Measurements from ENCODE around the gene KIAA1755.

KIAA1755 gene

GRCh38 chr20:38239441-38239840 lies 21.1 kb downstream of the KIAA1755 start:
- Histone ChIP-seq H3K27ac (ENCODE audit: low read length) (no peak overlapping the region), H2AFZ (ENCODE audit: low read depth, low read length) (no peak overlapping the region), H3K79me2 (ENCODE audit: low read length) (no peaks in the 10 kb centered on the region), H3K9me3 (ENCODE audit: insufficient read depth, low read length) (peaks cover 33% of the 10 kb centered on the region), H4K20me1 (ENCODE audit: insufficient read depth, low read length) (no peaks in the 10 kb centered on the region), H3K9ac (ENCODE audit: low read length) (no peak overlapping the region), H3K4me1 (ENCODE audit: low read length) (no peaks in the 10 kb centered on the region), H3K4me3 (ENCODE audit: low read length) (no peak overlapping the region), H3K36me3 (replicated peaks; ENCODE audit: low read depth, low read length) (no peaks in the 10 kb centered on the region), H3K27me3 (ENCODE audit: low read depth, low read length) (peaks cover 61% of the 10 kb centered on the region), H3K4me2 (ENCODE audit: low read length) (no peak overlapping the region)
- no peak for TF ChIP-seq CTCF (IDR thresholded peaks at IDR 0.05; ENCODE audit: low read depth, low read length)
- TF ChIP-seq EZH2phosphoT487 (IDR thresholded peaks at IDR 0.05; ENCODE audit: low read depth), result no peak

GRCh38 chr20:38238829-38239228 lies 21.7 kb downstream of the KIAA1755 start:
- no peak for TF ChIP-seq CTCF (IDR thresholded peaks at IDR 0.05; ENCODE audit: low read depth, low read length)
- no peak for TF ChIP-seq EZH2phosphoT487 (IDR thresholded peaks at IDR 0.05; ENCODE audit: low read depth)
- H3K9ac ChIP-seq (ENCODE audit: low read length), result no peak overlapping the region
- no peaks in the 10 kb centered on the region for H4K20me1 ChIP-seq (ENCODE audit: insufficient read depth, low read length)
- H3K79me2 ChIP-seq (ENCODE audit: low read length), result no peaks in the 10 kb centered on the region
- no peak overlapping the region for H3K27ac ChIP-seq (ENCODE audit: low read length)
- H2AFZ ChIP-seq (ENCODE audit: low read depth, low read length), result no peak overlapping the region
- no peaks in the 10 kb centered on the region for H3K4me1 ChIP-seq (ENCODE audit: low read length)
- H3K36me3 ChIP-seq (replicated peaks; ENCODE audit: low read depth, low read length), result no peaks in the 10 kb centered on the region
- no peak overlapping the region for H3K4me2 ChIP-seq (ENCODE audit: low read length)
- H3K9me3 ChIP-seq (ENCODE audit: insufficient read depth, low read length), result peaks cover 29% of the 10 kb centered on the region
- peaks cover 65% of the 10 kb centered on the region for H3K27me3 ChIP-seq (ENCODE audit: low read depth, low read length)
- H3K4me3 ChIP-seq (ENCODE audit: low read length), result no peak overlapping the region

GRCh38 chr20:38237381-38237780 lies 23.2 kb downstream of the KIAA1755 start:
- Histone ChIP-seq H3K27ac (ENCODE audit: low read length) (no peak overlapping the region), H2AFZ (ENCODE audit: low read depth, low read length) (no peak overlapping the region), H3K4me1 (ENCODE audit: low read length) (no peaks in the 10 kb centered on the region), H3K27me3 (ENCODE audit: low read depth, low read length) (peaks cover 65% of the 10 kb centered on the region), H3K36me3 (replicated peaks; ENCODE audit: low read depth, low read length) (no peaks in the 10 kb centered on the region), H3K4me2 (ENCODE audit: low read length) (no peak overlapping the region), H3K9me3 (ENCODE audit: insufficient read depth, low read length) (peaks cover 14% of the 10 kb centered on the region), H3K79me2 (ENCODE audit: low read length) (no peaks in the 10 kb centered on the region), H3K4me3 (ENCODE audit: low read length) (no peak overlapping the region), H4K20me1 (ENCODE audit: insufficient read depth, low read length) (no peaks in the 10 kb centered on the region), H3K9ac (ENCODE audit: low read length) (no peak overlapping the region)
- TF ChIP-seq EZH2phosphoT487 (IDR thresholded peaks at IDR 0.05; ENCODE audit: low read depth), result no peak
- TF ChIP-seq CTCF (IDR thresholded peaks at IDR 0.05; ENCODE audit: low read depth, low read length), result no peak

- no peak for TF ChIP-seq CTCF (IDR thresholded peaks at IDR 0.05; ENCODE audit: low read depth, low read length)
- TF ChIP-seq EZH2phosphoT487 (IDR thresholded peaks at IDR 0.05; ENCODE audit: low read depth), result no peak
- Histone ChIP-seq H3K9ac (ENCODE audit: low read length) (no peak overlapping the region), H2AFZ (ENCODE audit: low read depth, low read length) (no peak overlapping the region), H3K4me3 (ENCODE audit: low read length) (no peak overlapping the region), H3K4me1 (ENCODE audit: low read length) (no peaks in the 10 kb centered on the region), H4K20me1 (ENCODE audit: insufficient read depth, low read length) (no peaks in the 10 kb centered on the region), H3K27me3 (ENCODE audit: low read depth, low read length) (peaks cover 35% of the 10 kb centered on the region), H3K36me3 (replicated peaks; ENCODE audit: low read depth, low read length) (no peaks in the 10 kb centered on the region), H3K9me3 (ENCODE audit: insufficient read depth, low read length) (no peaks in the 10 kb centered on the region), H3K4me2 (ENCODE audit: low read length) (no peak overlapping the region), H3K79me2 (ENCODE audit: low read length) (no peaks in the 10 kb centered on the region), H3K27ac (ENCODE audit: low read length) (no peak overlapping the region)
Observed at GRCh38 chr20:38231531-38232121, 28.9 kb downstream of the KIAA1755 start.
